RKO (cell line): ENCODE measurements around the gene RAD51D.
"Not testable (repeated sequence)": the region's sequence is repeated elsewhere in the genome, so short reads cannot be mapped to it uniquely, and the experiment has no call there.

Experiments
- DNase-seq: peaks from one replicate; pipeline ENCODE4 v3.0.0-alpha.2; 2016; ENCODE audit warnings: low spot score

RAD51D gene

GRCh38 chr17:35065880-35066279 is 53.8 kb downstream of the RAD51D start:
- no peak for DNase-seq

DNA sequence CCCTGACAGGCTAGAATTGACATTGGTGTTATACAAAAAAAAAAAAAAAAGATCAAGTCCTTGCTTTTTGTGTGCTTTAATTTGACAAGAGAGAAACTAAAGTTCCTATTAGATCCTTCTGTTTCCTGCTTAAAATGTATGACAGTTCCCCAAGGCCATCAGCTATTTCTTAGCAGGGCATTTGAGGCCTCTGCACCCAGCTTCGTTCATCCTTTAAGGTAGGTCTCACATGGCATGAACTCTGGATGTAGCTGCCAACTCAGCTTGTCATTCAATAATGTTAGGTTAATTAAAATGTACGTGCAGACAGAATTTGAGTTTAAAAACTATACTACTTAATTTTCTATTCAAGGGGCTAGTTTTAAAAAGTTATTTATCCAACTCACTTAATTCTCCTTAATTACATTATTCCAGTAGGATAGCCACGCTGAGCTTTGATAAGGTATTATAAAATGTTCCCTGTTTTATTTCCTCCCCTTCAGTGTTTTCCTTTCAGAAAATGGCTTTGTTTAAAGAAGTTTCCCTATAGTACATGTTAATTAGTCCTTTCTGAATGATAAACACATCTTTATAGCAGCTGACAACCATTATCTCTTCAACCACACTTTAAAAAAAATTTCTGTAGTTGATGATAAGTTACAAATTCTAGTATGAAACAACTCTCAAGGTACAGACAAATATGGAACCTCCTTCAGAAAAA is 55.0 kb downstream of the RAD51D start:
- no peak for DNase-seq

DNA sequence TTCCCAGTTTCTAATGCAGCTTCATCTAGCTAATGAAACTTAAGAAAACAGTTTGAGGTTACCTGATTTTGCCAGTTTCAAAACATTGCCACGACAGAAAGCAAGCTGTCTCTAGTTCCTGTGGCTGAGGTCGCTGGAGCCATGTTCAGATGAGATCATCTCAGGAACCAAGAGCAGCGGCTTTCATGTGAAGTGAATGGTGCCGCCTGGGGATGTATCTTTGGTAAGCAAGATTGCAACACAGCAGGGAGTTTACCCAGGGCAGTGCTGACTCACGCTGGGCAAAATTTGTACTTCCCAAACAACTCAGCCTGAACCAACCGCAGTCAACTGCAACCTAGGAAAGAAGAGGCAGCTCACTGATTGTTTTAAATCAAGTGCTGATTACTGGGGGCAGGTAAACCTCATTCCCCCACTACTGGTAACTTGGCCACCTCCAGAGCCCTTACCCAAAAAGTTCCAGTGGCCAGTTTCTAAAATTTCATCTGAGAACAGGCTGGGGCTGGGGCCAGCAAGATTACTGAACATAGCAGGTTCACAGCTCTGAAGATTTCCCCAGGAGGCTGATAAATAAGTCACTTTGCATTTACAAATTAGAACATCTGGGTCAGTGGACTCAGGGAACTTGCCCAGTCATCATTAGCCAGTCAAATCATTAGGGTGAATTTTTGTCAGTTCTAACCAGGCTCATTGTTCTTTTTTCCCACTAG is 56.0 kb downstream of the RAD51D start, which contains the start of gene RFFL:
RFFL (minus strand) TSS at position 194 of the 710 bp plus-strand sequence. CDS start 37,154 bp downstream, outside the sequence.
- peak; percentile 96 for DNase-seq

GRCh38 chr17:35062308-35062707 is 57.4 kb downstream of the RAD51D start:
- no peak for DNase-seq

DNA sequence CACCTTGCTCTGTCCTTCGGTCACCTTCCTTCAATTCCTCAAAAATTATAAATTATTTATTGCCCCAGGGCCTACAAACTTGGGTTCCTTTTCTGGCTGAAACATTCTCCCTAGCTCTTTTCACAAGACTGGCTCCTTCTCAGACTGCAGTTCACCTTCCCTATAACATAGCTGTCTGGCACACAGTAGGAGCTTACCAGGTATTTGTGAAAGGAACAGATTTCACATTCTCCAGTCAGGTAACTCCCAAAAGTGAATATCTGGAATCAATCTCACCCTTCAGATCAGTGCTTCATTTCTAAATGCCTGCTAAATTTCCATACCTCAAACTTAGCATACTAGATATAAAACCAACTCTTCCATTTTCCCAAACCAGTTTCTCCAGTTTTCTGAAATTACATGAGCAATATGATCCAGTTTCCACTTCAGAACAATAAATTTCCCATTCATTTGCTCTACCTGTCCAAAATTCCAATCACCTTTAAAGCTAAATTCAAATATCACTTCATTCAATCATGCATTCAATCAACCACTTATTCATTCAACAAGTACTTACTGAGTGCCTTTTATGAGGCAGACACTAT is 62.2 kb downstream of the RAD51D start:
- DNase-seq: no peak

GRCh38 chr17:35056013-35056412 is 63.6 kb downstream of the RAD51D start:
- DNase-seq: no peak

GRCh38 chr17:35053204-35053603 is 66.5 kb downstream of the RAD51D start:
- no peak for DNase-seq

DNA sequence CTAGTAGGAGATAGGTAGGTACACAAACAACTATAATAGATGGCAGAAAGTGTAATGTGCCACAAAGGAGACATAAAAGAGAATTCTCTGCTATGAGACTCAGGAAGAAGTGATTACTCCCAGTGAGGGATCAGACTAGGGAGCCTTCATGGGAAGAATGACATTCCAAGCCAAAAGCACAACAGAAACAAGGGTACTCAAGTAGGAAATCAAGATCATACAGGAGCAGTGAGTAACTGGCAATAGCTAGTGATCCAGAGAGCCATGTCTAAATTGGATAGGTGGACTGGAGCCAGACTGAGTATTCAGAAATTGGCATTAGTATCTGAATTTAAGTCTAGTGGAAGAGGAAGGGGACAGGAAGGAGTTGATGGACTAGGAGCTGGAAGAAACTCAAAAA is 66.9 kb downstream of the RAD51D start:
- DNase-seq: no peak

DNA sequence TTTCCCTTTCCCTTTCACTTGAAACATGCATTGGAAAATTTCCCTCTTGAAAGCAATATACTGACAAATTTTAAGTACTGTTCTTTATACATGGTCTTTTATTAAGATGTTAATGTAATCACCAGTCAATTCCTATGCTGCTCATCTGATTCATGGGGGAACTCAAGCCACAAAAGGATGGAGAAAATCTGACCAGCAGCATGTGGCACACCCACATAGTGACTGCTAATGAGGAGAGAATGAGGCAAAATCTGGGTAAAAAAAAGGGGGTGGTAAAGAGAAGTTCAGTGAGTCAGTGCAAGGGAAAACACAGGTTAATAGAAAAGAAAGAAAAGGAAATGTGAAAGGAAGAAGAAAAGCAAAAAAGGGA is 67.4 kb downstream of the RAD51D start:
- no peak for DNase-seq

- no peak for DNase-seq
Measured at GRCh38 chr17:35051579-35052240, 68.0 kb downstream of the RAD51D start.

GRCh38 chr17:35051183-35051578 is 68.5 kb downstream of the RAD51D start:
- no peak for DNase-seq

DNA sequence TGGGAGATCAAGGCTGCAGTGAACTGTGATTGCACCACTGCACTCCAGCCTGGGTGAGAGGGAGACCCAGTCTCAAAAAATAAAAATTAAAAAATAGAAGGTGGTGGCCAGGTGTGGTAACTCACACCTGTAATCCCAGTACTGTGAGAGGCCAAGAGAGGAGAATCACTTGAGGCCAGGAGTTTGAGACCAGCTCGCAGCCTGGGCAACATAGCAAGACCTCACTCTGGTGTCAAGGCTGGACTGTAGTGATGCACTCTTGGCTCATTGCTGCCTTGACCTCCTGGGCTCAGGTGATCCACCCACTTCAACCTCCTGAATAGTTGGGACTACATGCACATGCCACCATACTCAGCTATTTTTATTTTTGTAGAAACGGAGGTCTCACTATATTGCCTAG is 69.5 kb downstream of the RAD51D start:
- no peak for DNase-seq

GRCh38 chr17:35048685-35049379 is 70.8 kb downstream of the RAD51D start:
- no peak for DNase-seq

- DNase-seq: no peak
Measured at GRCh38 chr17:35046740-35047283, 72.8 kb downstream of the RAD51D start.

- no peak for DNase-seq
Measured at GRCh38 chr17:35046245-35046644, 73.4 kb downstream of the RAD51D start.

DNA sequence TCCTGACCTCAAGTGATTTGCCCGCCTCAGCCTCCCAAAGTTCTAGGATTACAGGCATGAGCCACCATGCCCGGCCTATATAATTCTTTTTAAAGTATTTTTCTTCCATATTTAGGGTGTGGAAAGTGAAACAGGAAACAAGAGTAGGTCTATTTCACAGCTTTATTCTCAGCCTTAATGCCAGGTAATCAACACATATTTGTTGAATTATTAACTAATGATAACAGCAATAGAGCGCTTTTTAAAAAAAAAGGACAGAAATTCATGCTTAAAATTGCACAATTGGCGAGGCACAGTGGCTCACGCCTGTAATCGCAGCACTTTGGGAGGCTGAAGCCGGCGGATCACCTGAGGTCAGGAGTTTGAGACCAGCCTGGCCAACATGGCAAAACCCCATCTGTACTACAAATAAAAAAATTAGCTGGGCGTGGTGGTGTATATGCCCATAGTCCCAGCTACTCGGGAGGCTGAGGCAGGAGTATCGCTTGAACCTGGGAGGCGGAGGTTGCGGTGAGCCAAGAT is 74.1 kb downstream of the RAD51D start:
- DNase-seq: not testable (repeated sequence)

GRCh38 chr17:35044181-35044580 is 75.5 kb downstream of the RAD51D start:
- no peak for DNase-seq
